H9 (cell line): ENCODE results near the gene WDR77. TPM values are rescaled to one million over a fixed set of nuclear protein-coding genes. Genes with fewer than 3 reads are reported as not detected.

Experiments used
- DNase-seq: peaks from one replicate; pipeline ENCODE4 v3.0.0-alpha.2; 2017
- H2AFZ ChIP-seq: one replicate; pipeline ENCODE4 v1.6.1; 2013; ENCODE audit warnings: mild to moderate bottlenecking, low read length, control low read depth, moderate library complexity
- H2AK5ac ChIP-seq: 2 replicates; pipeline ENCODE4 v1.6.1; 2013; ENCODE audit warnings: low read length, control low read depth, mixed read lengths; ENCODE audit not compliant: insufficient read length
- H2BK120ac ChIP-seq: one replicate; pipeline ENCODE4 v1.6.1; 2013; ENCODE audit warnings: low read depth, mild to moderate bottlenecking, low read length, control low read depth, inconsistent platforms; ENCODE audit not compliant: poor library complexity, severe bottlenecking
- H2BK12ac ChIP-seq: 2 replicates; pipeline ENCODE4 v1.6.1; 2013; ENCODE audit warnings: low read length, control low read depth, mixed read lengths, low read depth; ENCODE audit not compliant: insufficient read length
- H2BK15ac ChIP-seq: 2 replicates; pipeline ENCODE4 v1.6.1; 2013; ENCODE audit warnings: low read depth, low read length, control low read depth
- H2BK20ac ChIP-seq: one replicate; pipeline ENCODE4 v1.6.1; 2013; ENCODE audit warnings: low read depth, mild to moderate bottlenecking, low read length, control low read depth, inconsistent platforms; ENCODE audit not compliant: poor library complexity, severe bottlenecking
- H2BK5ac ChIP-seq: 2 replicates; pipeline ENCODE4 v1.6.1; 2013; ENCODE audit warnings: low read length, control low read depth, mixed read lengths; ENCODE audit not compliant: insufficient read length
- H3K14ac ChIP-seq: 2 replicates; pipeline ENCODE4 v1.6.1; 2013; ENCODE audit warnings: low read length, control low read depth; ENCODE audit not compliant: insufficient read depth
- H3K18ac ChIP-seq: 2 replicates; pipeline ENCODE4 v1.6.1; 2013; ENCODE audit warnings: low read depth, mild to moderate bottlenecking, mixed read lengths, low read length, control low read depth; ENCODE audit not compliant: insufficient read length
- H3K23ac ChIP-seq: 2 replicates; pipeline ENCODE4 v1.6.1; 2013; ENCODE audit warnings: low read length, control low read depth, mixed read lengths, low read depth; ENCODE audit not compliant: insufficient read length
- H3K23me2 ChIP-seq: 2 replicates; pipeline ENCODE4 v1.6.1; 2013; ENCODE audit warnings: low read depth, mild to moderate bottlenecking, mixed read lengths, low read length, control low read depth; ENCODE audit not compliant: insufficient read length, poor library complexity, severe bottlenecking
- H3K27ac ChIP-seq: 2 replicates; pipeline ENCODE4 v1.5.1; 2013; ENCODE audit warnings: low read length, control low read depth, mixed read lengths, low read depth; ENCODE audit not compliant: insufficient read length
- H3K27me3 ChIP-seq: 2 replicates; pipeline ENCODE4 v1.6.1; 2013; ENCODE audit warnings: low read length, control low read depth, inconsistent platforms; ENCODE audit not compliant: insufficient read depth
- H3K4ac ChIP-seq: 2 replicates; pipeline ENCODE4 v1.6.1; 2013; ENCODE audit warnings: low read depth, mild to moderate bottlenecking, control low read depth, inconsistent platforms, low read length, moderate library complexity
- H3K4me1 ChIP-seq: 2 replicates; pipeline ENCODE4 v1.6.1; 2013; ENCODE audit warnings: low read length, control low read depth, inconsistent platforms; ENCODE audit not compliant: insufficient read depth
- H3K4me2 ChIP-seq: 2 replicates; pipeline ENCODE4 v1.6.1; 2013; ENCODE audit warnings: low read length, control low read depth, mixed read lengths; ENCODE audit not compliant: insufficient read length, insufficient read depth
- H3K56ac ChIP-seq: 2 replicates; pipeline ENCODE4 v1.6.1; 2013; ENCODE audit warnings: low read depth, mild to moderate bottlenecking, mixed read lengths, low read length, control low read depth; ENCODE audit not compliant: insufficient read length
- H3K79me1 ChIP-seq: 2 replicates; pipeline ENCODE4 v1.6.1; 2013; ENCODE audit warnings: low read depth, mild to moderate bottlenecking, moderate library complexity, low read length, control low read depth, inconsistent platforms; ENCODE audit not compliant: insufficient read depth, poor library complexity, severe bottlenecking
- H3K79me2 ChIP-seq: 2 replicates; pipeline ENCODE4 v1.6.1; 2013; ENCODE audit warnings: low read length, control low read depth, inconsistent platforms; ENCODE audit not compliant: insufficient read depth
- H3K9ac ChIP-seq: 2 replicates; pipeline ENCODE4 v1.6.1; 2013; ENCODE audit warnings: low read length, control low read depth, mixed read lengths; ENCODE audit not compliant: insufficient read length; ENCODE audit errors: extremely low read depth
- H3K9me3 ChIP-seq: one replicate; pipeline ENCODE4 v1.6.1; 2013; ENCODE audit warnings: low read depth, low read length, inconsistent platforms; ENCODE audit not compliant: control insufficient read depth
- H3T11ph ChIP-seq: one replicate; pipeline ENCODE4 v1.6.1; 2013; ENCODE audit warnings: mild to moderate bottlenecking, low read length, control low read depth, inconsistent platforms
- H4K20me1 ChIP-seq: one replicate; pipeline ENCODE4 v1.6.1; 2013; ENCODE audit not compliant: control insufficient read depth, insufficient read length, insufficient read depth
- H4K5ac ChIP-seq: 2 replicates; pipeline ENCODE4 v1.6.1; 2013; ENCODE audit warnings: low read depth, mild to moderate bottlenecking, mixed read lengths, low read length, control low read depth; ENCODE audit not compliant: insufficient read length
- H4K8ac ChIP-seq: replicated peaks from 2 replicates; pipeline ENCODE4 v1.6.1; 2013; ENCODE audit warnings: low read length, control low read depth, mixed read lengths, low read depth; ENCODE audit not compliant: insufficient read length
- H4K91ac ChIP-seq: 2 replicates; pipeline ENCODE4 v1.6.1; 2013; ENCODE audit warnings: low read depth, mild to moderate bottlenecking, moderate library complexity, mixed read lengths, low read length, control low read depth; ENCODE audit not compliant: insufficient read length
- H3K27ac Mint-ChIP-seq, 3 experiments: 2 replicates in 2 of 3; 3 replicates in 1 of 3; pipeline ENCODE4 v1.8.0; 2020 to 2021; ENCODE audit warnings: mixed read lengths in 3 of 3, mild to moderate bottlenecking in 1 of 3, moderate library complexity in 1 of 3
- H3K27me3 Mint-ChIP-seq: 2 replicates; pipeline ENCODE4 v1.8.0; 2021; ENCODE audit warnings: low read depth, mild to moderate bottlenecking, moderate library complexity, mixed read lengths
- H3K36me3 Mint-ChIP-seq, 3 experiments: 2 replicates in 2 of 3; 3 replicates in 1 of 3; pipeline ENCODE4 v1.8.0; 2020 to 2021; ENCODE audit warnings: low read depth in 3 of 3, mixed read lengths in 3 of 3; ENCODE audit not compliant: insufficient read depth in 1 of 3
- H3K4me1 Mint-ChIP-seq, 2 experiments: 2 replicates each; pipeline ENCODE4 v1.8.0; 2020; ENCODE audit warnings: mixed read lengths in 2 of 2
- H3K4me3 Mint-ChIP-seq, 2 experiments: 2 replicates in 1 of 2; 3 replicates in 1 of 2; pipeline ENCODE4 v1.8.0; 2020 to 2021; ENCODE audit warnings: mild to moderate bottlenecking in 2 of 2, mixed read lengths in 2 of 2, moderate library complexity in 1 of 2
- H3K9me3 Mint-ChIP-seq, 2 experiments: 2 replicates in 1 of 2; 3 replicates in 1 of 2; pipeline ENCODE4 v1.8.0; 2020; ENCODE audit warnings: mild to moderate bottlenecking in 2 of 2, mixed read lengths in 2 of 2, moderate library complexity in 1 of 2
- CTCF ChIP-seq: fragments of 200-600 bp; sonication (generic); conservative IDR thresholded peaks from 3 replicates; pipeline ENCODE4 v1.8.0; 2021; ENCODE audit warnings: antibody characterized with exemption, mild to moderate bottlenecking
- WGBS: extraction: QIAGEN DNeasy Blood & Tissue Kit; methylation state at CpG from one replicate; pipeline ENCODE4 v1.1.7; 2013; ENCODE audit warnings: missing lambda C conversion rate, low lambda C conversion rate, mixed read lengths; ENCODE audit not compliant: insufficient read length; ENCODE audit errors: extremely low coverage; 5-methylcytosine and 5-hydroxymethylcytosine counted together
- total RNA-seq: library from RNA; stranded (reverse); gene quantifications from 2 replicates; pipeline ENCODE4 v1.2.1, GENCODE V29; 2021

The WDR77 gene
- total RNA-seq, 1 experiment from 2014 or later, result 70.9 TPM

GRCh38 chr1:111496398-111496797, 47.3 kb upstream of the WDR77 start:
- H2AFZ ChIP-seq, result no peak overlapping the region

More at GRCh38 chr1:111496398-111496797, 47.3 kb upstream of the WDR77 start:
- no peak overlapping the region for H2BK15ac ChIP-seq
- no peak overlapping the region for H2BK12ac ChIP-seq
- 0 out of 7 replicates have a peak, but pooled peaks cover 0 to 4% (median 0%) of the 10 kb centered on the region in 3 experiments for H3K36me3 Mint-ChIP-seq
- H3K23me2 ChIP-seq, result no peaks in the 10 kb centered on the region
- H2BK5ac ChIP-seq, result no peak overlapping the region
- no peak overlapping the region for H3K56ac ChIP-seq
- no peak overlapping the region for H3K27ac Mint-ChIP-seq
- no peaks in the 10 kb centered on the region for H4K20me1 ChIP-seq
- no peaks in the 10 kb centered on the region for H3K4me1 ChIP-seq
- H3K4me3 Mint-ChIP-seq, result no peak overlapping the region
- no peaks in the 10 kb centered on the region for H3K27me3 Mint-ChIP-seq
- no peaks in the 10 kb centered on the region for H3K27me3 ChIP-seq
- H3K9me3 Mint-ChIP-seq, result peaks cover 2 to 3% of the 10 kb centered on the region in 2 experiments; a peak in 3 of 5 replicates
- no peaks in the 10 kb centered on the region for H3K9me3 ChIP-seq
- no peak overlapping the region for H2BK120ac ChIP-seq
- no peak overlapping the region for H3K18ac ChIP-seq
- H4K8ac ChIP-seq, result no peak overlapping the region
- no peaks in the 10 kb centered on the region for H3K79me2 ChIP-seq
- H3K79me1 ChIP-seq, result no peaks in the 10 kb centered on the region
- H3K14ac ChIP-seq, result no peak overlapping the region
- DNase-seq, result no peak
- H3K27ac ChIP-seq, result no peak overlapping the region
- H3K4me2 ChIP-seq, result no peak overlapping the region
- no peak overlapping the region for H3T11ph ChIP-seq
- no peak overlapping the region for H3K9ac ChIP-seq
- no peak for TF ChIP-seq CTCF
- H4K5ac ChIP-seq, result no peak overlapping the region
- H2AK5ac ChIP-seq, result no peak overlapping the region
- peaks cover 6% of the 10 kb centered on the region in 2 experiments for H3K4me1 Mint-ChIP-seq
- no peak overlapping the region for H3K23ac ChIP-seq
- no peak overlapping the region for H2BK20ac ChIP-seq
- no peak overlapping the region for H4K91ac ChIP-seq
- no CpG with 5 or more reads among the region's 4 CpGs for WGBS
- no peak overlapping the region for H3K4ac ChIP-seq
